CD1c-positive myeloid dendritic cell (primary cell): ENCODE measurements around the gene GRPEL2.
A peak's percentile ranks its signal among the peaks of the same experiment; 100 is the strongest.

ENCODE experiments used
- DNase-seq: peaks from one replicate; pipeline ENCODE4 v3.0.0-alpha.2; 2016; ENCODE audit errors: extremely low spot score

The GRPEL2 gene

GRCh38 chr5:149357370-149358293 lies 12.3 kb downstream of the GRPEL2 start, which contains the start of gene PCYOX1L:
PCYOX1L (plus strand) TSS chr5:149358046; CDS start chr5:149358069, 23 bp downstream.
- DNase-seq = peak; percentile 94

- DNase-seq = peak; percentile 62
Observed at GRCh38 chr5:149358294-149358651, 13.0 kb downstream of the GRPEL2 start.

- DNase-seq = no peak
Observed at GRCh38 chr5:149358868-149359495, 13.7 kb downstream of the GRPEL2 start.

- no peak for DNase-seq
Observed at GRCh38 chr5:149360272-149360671, 15.0 kb downstream of the GRPEL2 start.

- no peak for DNase-seq
Observed at GRCh38 chr5:149362541-149362940, 17.2 kb downstream of the GRPEL2 start.

GRCh38 chr5:149363358-149363757 lies 18.1 kb downstream of the GRPEL2 start:
- DNase-seq = peak; percentile 37

GRCh38 chr5:149363936-149364335 lies 18.6 kb downstream of the GRPEL2 start:
- peak; percentile 62 for DNase-seq

- no peak for DNase-seq
Observed at GRCh38 chr5:149364719-149365118, 19.4 kb downstream of the GRPEL2 start.

GRCh38 chr5:149365418-149365817 lies 20.1 kb downstream of the GRPEL2 start:
- no peak for DNase-seq

GRCh38 chr5:149366169-149366729 lies 20.9 kb downstream of the GRPEL2 start:
- no peak for DNase-seq

GRCh38 chr5:149367249-149367971 lies 22.1 kb downstream of the GRPEL2 start:
- peak; percentile 50 for DNase-seq

- DNase-seq = no peak
Observed at GRCh38 chr5:149367972-149368645, 22.8 kb downstream of the GRPEL2 start.

- DNase-seq = no peak
Observed at GRCh38 chr5:149370878-149371277, 25.6 kb downstream of the GRPEL2 start.

GRCh38 chr5:149371296-149371962 lies 26.1 kb downstream of the GRPEL2 start:
- peak; percentile 67 for DNase-seq

GRCh38 chr5:149372076-149372795 lies 26.9 kb downstream of the GRPEL2 start:
- no peak for DNase-seq

GRCh38 chr5:149372932-149373331 lies 27.6 kb downstream of the GRPEL2 start:
- no peak for DNase-seq

GRCh38 chr5:149374303-149374702 lies 29.0 kb downstream of the GRPEL2 start:
- no peak for DNase-seq

GRCh38 chr5:149374801-149375200 lies 29.5 kb downstream of the GRPEL2 start:
- no peak for DNase-seq

GRCh38 chr5:149375434-149375833 lies 30.1 kb downstream of the GRPEL2 start:
- no peak for DNase-seq

GRCh38 chr5:149376104-149376503 lies 30.8 kb downstream of the GRPEL2 start:
- DNase-seq = no peak
